GM12864 (cell line): ENCODE data around the gene STARD13.

ENCODE experiments used
- DNase-seq: peaks from one replicate; pipeline ENCODE4 v3.0.0-alpha.2; 2011; ENCODE audit warnings: low read depth
- H3K4me3 ChIP-seq: 2 replicates; pipeline ENCODE4 v1.5.1; 2011; ENCODE audit warnings: mild to moderate bottlenecking, low read depth, low read length, control low read depth
- TF ChIP-seq, protein P1 (sequence below): IDR thresholded peaks from 2 replicates; pipeline ENCODE4 v1.5.1; 2011; ENCODE audit warnings: low read depth, mild to moderate bottlenecking, moderate library complexity, low read length, control low read depth, inconsistent platforms; ENCODE audit errors: missing control alignments

The STARD13 gene

GRCh38 chr13:33174491-33174890 is 111.1 kb downstream of the STARD13 start:
- no peak overlapping the region for H3K4me3 ChIP-seq
- TF ChIP-seq, protein P1, sequence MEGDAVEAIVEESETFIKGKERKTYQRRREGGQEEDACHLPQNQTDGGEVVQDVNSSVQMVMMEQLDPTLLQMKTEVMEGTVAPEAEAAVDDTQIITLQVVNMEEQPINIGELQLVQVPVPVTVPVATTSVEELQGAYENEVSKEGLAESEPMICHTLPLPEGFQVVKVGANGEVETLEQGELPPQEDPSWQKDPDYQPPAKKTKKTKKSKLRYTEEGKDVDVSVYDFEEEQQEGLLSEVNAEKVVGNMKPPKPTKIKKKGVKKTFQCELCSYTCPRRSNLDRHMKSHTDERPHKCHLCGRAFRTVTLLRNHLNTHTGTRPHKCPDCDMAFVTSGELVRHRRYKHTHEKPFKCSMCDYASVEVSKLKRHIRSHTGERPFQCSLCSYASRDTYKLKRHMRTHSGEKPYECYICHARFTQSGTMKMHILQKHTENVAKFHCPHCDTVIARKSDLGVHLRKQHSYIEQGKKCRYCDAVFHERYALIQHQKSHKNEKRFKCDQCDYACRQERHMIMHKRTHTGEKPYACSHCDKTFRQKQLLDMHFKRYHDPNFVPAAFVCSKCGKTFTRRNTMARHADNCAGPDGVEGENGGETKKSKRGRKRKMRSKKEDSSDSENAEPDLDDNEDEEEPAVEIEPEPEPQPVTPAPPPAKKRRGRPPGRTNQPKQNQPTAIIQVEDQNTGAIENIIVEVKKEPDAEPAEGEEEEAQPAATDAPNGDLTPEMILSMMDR: no peak
- DNase-seq: no peak

- no peak for DNase-seq
- TF ChIP-seq, protein P1: no peak
- no peak overlapping the region for H3K4me3 ChIP-seq
These were observed 112.6 kb downstream of the STARD13 start for GRCh38 chr13:33172911-33173310.

- H3K4me3 ChIP-seq: no peak overlapping the region
- TF ChIP-seq, protein P1: no peak
- DNase-seq: no peak
These were observed 113.2 kb downstream of the STARD13 start for GRCh38 chr13:33172400-33172799.

GRCh38 chr13:33169273-33169980 is 116.1 kb downstream of the STARD13 start:
- no peak for DNase-seq
- TF ChIP-seq, protein P1: no peak
- H3K4me3 ChIP-seq: no peak overlapping the region

GRCh38 chr13:33168321-33168960 is 117.1 kb downstream of the STARD13 start:
- no peak for DNase-seq
- H3K4me3 ChIP-seq: no peak overlapping the region
- TF ChIP-seq, protein P1: no peak

- no peak for DNase-seq
- TF ChIP-seq, protein P1: no peak
- H3K4me3 ChIP-seq: no peak overlapping the region
These were observed 118.1 kb downstream of the STARD13 start for GRCh38 chr13:33167491-33167890.
